Stromal cell of bone marrow (primary cell): ENCODE data around the gene KCNA3.
"Not testable (repeated sequence)": the region's sequence is repeated elsewhere in the genome, so short reads cannot be mapped to it uniquely, and the experiment has no call there.

ENCODE experiments used
- DNase-seq: peaks from one replicate; pipeline ENCODE4 v3.0.0-alpha.2; 2012; ENCODE audit warnings: low read depth

KCNA3 gene

DNA sequence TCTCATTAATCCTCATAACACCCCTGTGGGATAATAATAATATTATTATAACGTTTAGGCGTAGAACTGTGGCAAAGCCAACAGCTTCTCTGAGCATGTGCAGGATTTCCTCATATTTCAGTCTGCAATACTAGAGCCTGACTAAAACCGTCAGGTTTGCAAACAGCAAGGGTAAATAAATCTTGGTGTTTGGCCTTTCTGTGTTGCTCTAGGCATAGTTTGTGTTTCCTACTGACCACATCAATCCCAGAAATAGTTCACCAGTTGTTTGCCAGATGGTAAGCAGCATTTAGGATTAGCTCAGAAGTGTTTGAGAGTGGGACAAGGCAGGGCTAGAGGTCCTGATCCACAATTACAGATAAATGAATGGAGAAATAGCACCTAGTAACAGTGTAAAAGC lies 2.8 kb upstream of the KCNA3 start:
- no peak for DNase-seq

DNA sequence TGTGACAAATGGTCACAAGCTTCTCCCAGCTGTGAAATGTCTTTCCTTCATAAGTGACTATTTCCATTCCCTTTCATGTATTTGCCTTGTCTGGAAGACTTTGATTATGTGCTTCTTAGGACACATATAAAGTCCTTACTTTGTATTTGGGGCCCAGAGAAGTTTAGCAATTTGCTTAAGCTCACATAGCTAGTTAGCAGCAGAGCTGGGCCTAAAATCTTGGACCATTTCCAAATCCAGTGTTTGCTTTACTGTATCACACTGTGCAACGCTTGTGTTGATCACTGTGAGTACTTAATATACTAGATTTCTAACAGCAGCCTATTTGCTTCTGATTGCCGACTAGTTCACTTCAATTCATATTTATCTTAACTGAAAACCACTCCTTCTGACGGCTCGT lies 2.2 kb upstream of the KCNA3 start:
- DNase-seq: no peak

DNA sequence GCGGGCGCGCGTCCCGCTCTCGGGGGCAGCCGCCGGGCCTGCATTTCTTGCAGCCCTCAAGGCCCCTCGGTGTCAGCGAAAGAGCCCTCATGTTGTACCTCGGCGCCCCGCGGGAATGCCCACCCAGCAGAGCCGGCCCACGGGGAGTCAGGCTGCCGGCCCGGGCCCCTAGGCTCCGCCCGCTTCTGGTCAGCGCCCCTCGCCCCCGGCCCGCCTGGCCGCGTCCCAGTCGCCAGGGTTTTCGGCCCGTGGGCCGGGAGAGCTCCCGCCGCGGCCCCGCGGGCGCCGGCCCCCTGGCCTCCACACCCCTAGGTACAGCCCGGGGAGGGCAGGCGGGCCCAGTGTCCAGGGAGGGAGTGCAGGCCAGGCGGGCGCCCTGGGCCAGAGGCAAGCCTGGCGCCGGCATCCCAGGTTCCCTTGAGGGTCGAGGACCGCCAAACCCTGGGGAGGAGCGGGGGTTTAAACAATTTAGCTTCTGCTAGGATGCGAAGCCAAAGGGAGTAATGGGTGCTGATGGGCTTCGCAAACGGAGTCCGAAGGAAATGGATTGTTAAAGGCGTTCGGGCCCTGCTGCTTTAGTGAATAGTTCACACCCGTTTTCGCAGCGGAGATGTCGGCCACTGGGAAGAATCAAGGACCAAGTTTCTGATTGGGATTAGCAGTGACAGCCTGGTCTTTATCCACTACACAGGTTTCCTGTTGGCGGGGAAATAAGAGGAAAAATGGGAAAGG lies 486 bp upstream of the KCNA3 start:
- DNase-seq: no peak

DNA sequence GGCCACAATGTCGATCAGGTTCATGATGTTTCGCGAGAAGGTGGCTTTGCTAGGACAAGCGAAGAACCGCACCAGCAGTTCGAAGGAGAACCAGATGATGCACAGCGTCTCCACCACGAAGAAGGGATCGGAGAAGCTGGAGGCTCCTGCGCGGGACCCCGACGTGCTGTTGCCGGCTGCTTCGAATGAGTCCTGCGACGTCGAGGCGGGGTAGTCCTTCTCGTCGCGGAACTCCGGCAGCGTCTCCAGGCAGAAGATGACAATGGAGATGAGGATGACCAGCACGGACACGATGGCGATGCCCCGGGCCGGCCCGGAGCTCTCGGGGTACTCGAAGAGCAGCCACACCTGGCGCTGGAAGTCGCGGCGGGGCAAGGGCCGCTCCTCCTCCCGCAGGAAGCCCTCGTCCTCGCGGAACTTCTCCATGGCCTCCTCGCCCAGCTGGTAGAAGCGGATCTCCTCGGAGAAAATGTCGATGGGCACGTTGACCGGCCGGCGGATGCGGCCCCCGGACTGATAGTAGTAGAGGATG lies 869 bp downstream of the KCNA3 start:
- no peak for DNase-seq

DNA sequence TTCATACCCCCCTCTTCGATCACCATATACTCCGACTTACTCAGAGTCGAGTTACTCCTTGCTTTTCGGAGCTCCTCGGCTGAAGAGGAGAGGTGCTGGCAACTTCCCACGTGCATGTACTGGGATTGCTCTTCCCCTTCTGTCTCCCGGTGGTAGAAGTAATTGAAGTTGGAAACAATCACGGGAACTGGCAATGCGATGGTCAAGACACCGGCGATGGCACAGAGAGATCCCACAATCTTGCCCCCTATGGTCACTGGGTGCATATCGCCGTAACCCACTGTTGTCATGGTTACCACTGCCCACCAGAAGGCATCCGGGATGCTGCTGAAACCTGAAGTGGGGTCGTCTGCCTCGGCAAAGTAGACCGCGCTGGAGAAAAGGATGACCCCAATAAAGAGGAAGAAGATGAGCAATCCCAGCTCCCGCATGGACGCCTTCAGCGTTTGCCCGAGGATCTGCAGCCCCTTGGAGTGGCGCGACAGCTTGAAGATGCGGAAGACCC lies 1.5 kb downstream of the KCNA3 start:
- DNase-seq: no peak

DNA sequence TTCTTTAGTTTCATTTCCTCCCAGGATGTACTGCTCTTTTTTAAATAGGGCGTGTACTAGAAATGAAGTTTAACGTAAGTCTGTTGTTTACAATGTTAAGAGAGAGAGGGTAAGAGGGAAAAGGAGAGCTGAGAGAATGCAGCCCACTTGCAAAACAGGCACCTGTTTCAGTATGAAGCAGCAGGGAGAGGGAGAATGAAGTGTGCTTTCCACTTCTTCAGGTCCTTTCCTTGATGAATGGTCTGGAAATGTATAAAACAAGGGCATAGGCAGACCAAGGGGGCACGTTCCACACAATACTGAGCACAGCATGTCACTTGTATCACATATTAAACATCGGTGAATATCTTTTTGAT lies 2.0 kb downstream of the KCNA3 start:
- no peak for DNase-seq

DNA sequence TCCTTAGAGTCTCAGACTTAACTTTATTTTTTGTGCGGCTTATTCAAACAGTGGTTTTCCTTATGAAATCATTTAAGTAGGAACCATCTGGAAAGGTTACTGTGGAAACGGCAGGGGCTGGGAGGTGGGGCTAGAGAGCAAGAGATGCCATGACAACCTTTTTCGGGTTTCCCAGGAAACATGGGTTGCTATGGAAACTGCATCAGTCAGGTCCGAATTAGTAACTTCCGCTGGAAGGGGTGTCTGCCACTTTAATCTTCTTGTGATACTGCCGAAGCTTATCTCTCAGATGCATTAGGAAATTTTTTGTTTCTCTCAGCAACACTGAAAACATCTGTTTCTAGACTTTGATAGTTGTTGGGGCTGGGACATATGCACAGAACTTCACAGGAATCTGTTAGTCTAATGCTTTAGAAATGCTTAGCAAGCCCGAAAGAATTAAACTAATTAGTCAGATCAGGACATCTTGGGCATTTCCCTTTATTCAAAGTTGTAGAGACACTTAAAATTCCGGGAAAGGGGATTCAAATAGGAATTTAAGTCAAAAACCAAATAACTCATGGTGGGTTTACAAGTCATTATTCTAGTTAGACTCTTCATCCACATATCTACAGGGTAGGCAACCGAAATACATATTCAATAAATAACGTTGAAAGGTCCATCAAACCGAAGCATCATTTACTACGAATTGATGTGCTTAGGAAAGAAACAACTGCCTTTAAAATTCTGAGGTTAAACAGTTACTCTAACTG lies 2.6 kb downstream of the KCNA3 start:
- DNase-seq: no peak

DNA sequence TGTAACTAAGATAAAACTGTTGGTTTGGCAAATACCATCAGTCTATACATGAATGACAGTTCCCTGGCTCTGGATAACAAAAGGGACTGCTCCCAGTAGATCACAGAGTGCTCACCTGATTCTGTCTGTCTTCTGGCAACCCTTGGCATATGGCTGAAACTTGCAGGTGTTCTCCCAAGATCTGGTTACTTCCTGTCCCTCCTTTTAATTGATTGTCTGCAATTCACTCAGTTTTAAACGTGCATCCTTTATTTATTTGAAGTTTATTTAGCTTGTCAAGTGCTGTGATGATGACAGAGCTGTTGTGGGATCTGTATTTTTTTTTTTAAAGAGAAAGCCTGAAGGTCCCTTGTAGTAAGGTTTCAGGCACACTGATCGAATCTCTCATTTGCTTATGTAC lies 3.4 kb downstream of the KCNA3 start:
- DNase-seq: no peak

DNA sequence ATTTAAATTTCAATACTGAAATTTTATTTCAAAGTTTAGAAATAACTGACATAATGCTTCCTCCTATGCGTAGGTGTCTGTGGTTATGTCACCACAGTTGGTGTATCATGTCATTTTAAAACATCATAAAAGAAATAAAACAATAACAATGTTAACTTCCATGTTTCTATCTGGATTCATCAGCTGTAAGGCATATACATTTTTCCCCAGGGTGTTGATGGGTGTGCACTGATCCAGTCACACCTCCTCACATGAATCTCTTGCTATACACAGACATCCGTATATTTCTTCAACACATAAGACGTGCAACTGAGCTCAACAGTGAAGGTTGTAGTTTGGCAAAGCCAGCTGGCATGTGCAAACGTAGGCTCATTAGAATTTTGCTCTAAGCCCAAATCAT lies 6.2 kb downstream of the KCNA3 start:
- DNase-seq: no peak

DNA sequence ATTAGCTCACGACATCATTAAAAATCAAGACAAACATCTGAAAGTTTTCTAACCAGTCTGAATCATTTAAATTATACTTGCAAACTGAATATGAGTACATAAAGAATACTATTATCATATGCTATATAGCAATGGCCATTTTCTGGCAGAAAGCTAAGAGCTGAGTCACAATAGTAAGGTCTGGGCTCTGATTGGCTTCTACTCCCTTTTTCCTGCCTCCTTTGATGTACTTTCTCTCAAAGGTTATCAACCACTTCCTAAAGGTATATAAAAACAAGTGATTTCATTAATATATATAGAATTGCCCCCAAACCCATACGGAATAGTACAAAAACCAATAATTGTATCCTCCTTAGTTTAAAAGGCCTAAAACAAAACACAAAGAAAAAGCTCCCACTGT lies 7.0 kb downstream of the KCNA3 start:
- no peak for DNase-seq

DNA sequence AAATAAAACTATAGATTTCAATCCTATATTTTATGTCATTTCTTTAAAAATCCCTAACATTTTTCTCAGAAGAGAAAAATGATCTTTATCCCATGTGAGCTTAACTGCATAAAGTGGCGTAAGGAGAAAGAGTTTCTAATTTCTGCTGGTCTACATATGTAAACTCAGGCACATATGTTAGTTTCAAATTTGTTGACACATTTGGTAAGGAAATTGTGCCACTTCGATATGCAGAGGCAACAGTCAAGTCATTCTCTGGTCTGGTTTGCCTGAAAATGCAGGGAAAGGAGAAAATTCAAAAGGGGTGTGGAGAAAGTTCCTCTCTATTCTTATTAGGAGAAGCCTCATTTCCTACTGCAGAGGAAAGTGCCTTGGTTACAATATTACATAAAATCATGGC lies 11.5 kb downstream of the KCNA3 start:
- no peak for DNase-seq

DNA sequence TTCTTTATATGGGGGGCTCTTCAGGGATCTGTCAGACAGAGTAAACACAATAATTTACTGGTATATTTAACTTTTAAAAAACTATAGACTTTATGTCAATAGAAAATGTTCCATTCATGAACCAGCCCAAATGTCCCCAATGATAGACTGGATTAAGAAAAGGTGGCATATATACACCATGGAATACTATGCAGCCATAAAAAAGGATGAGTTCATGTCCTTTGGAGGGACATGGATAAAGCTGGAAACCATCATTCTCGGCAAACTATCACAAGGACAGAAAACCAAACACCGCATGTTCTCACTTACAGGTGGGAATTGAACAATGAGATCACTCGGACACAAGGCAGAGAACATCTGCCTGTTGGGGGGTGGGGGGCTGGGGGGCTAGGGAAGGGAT lies 15.2 kb downstream of the KCNA3 start:
- not testable (repeated sequence) for DNase-seq

DNA sequence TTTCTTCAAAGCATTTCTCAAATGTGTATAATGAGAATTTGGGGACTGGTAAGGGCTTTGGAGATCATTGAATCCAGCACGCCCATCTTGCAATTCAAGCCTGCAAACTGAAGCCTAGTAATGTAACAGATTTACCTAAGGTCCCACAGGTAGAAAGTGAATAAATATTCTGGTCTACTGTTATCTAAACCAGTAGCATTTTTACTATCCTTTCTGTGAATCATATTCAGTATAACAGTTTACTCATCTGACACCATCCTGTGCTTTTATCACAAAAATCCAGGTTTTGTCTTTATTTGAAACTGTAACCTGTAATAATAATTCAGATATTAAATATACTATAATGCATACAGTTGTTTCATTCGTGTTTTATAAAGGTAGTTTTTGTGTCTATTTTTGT lies 17.4 kb downstream of the KCNA3 start:
- DNase-seq: no peak

DNA sequence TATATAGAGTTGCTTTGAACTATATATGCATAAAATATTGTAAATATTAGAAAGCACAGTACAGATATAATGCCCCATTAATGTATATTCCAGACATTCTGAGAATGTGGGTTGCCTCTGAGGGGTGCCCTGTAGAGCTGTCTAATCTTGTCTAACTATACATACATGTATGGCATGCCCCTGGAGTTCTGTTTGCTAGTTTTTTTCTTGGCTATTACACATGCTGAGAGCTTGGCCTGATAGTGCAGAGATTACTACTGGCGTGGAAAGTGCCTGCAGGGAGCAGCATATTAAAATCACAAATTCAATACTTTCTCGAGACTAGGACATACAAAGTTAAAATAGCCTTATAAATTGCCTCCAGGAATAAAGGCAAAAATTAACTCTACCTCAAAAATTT lies 24.1 kb downstream of the KCNA3 start:
- no peak for DNase-seq

DNA sequence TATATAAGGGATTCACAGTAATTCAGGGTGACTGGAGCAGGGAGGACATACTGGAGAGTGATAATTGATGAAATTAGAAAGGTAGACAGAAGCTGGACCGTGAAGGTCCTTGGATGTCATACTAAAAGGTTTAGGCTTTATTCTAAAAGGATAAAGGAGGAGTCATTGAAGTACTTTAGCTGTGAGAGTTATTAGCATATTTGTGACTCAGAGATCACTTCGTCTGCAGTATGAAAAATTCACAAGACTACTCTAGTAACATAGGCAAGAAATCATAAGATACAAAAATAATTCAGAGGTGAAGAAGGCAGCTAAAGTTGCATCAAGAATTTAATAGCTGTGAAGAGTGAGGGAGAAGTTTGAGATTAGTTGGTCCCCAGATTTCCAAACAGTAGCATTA lies 26.3 kb downstream of the KCNA3 start:
- no peak for DNase-seq

DNA sequence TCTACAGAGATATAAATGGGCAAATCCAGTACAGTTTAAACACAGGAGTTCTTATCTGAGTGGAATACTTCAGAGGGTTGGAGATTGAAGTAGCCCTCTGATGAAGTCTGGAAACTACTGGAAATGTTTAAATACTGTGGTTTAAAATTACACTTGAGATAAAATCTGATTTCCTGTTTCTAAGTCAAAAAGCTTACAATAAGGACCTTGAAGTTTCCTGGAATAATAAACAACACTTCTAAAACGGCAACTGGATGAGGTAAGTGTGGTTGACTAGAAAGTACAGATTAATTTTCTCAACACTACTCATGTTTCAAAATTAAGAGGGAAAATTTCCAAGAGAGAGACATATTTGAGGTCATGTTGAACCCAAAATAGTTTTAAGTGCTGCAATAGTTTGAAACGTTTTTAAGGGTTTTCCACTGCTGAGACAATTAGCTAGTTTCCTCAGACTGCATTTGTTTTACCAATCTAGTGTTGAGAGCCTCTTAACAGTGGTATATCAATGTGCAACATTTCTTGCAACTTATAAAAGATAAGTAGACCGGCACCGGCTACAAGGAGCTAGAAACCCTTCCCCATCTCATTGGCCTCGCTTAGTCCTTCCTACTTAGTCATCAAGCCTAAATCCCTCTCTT lies 27.4 kb downstream of the KCNA3 start:
- DNase-seq: no peak

DNA sequence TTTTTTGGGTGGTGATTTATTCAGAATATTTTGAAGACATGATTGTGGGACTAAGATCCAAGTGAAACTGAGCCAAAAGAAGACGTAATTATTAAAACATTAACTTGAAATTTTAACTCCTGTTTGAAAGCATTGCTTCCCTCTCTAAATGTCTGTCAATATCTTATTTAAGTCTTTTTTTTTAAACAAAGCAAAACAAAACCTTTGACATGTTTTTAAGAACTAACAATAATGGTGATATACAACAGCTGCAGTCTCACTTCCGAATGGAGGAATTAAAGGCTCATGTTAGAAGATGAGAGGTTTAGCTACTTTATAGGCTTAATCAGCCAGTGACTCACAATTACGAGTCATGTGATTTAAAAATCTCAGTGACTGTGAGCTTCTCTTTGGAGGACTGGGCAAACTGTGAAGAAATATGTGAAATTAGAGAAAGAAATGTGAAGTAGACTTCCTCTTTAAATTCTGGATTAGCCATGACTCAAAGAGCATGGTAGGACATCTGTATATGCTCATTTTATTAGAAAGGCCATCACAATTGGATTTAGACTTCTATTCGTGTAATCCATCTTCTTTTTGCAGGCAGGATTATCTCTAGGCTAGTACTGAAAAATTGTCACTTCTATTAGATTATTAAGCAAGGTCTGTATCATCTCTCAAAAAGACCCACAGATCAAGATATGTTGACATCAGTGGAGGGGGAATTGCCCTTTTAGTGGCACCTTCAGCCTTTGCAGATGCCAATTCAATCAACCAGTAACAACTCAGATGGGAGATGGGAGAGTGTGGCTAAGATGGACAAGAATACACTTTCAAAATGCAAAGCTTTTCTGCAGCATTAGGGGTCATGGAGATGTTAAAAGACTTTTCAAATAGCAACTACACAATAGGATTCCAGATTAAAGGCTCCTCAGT lies 28.7 kb downstream of the KCNA3 start:
- DNase-seq: peak; percentile 38

DNA sequence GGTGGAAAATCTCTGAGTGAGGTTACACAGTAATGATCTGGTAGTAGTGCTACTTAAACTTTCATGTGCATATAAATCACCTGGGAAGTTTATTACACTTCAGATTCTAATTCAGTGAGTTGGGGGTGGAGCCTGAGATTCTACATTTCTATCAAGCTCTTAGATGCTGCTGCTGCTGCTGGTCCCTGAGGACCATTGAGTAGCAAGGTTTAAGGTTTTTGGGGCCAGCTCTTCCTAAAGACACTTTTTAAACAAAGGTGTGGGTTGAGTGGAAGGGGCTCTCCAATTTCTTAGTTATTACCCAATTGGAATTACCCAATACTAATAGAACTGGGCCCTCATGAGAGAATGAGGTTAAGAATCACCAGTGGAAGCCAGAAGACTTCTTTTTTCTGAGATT lies 29.5 kb downstream of the KCNA3 start:
- DNase-seq: no peak

DNA sequence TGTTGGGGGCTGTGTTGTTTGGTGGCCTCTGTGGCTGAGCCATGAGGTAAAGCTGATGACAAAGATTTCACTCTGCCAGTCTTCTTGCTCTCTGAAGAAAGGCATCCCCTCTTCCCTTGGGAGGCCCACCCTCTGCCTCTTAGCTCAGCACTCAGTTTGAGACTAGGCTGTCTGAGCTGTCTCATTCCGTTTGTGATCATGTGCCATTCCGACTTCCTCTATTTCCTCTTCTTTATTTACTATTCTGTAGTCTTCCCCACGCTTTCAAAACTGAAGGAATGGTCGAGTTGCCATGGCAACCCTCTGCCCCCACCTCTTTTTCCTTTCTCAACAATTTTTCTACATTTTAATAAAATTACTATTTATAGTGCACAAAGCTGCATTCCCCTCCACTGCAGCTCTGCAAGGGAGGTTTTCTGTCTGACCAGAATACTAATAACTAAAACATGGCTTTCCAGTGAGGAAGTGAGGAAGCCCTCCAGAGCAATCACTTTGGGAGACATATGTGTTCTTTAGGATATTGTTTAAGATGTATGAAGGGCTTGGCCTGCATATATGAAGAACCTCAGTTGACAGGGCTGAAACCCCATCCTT lies 30.8 kb downstream of the KCNA3 start:
- DNase-seq: no peak

DNA sequence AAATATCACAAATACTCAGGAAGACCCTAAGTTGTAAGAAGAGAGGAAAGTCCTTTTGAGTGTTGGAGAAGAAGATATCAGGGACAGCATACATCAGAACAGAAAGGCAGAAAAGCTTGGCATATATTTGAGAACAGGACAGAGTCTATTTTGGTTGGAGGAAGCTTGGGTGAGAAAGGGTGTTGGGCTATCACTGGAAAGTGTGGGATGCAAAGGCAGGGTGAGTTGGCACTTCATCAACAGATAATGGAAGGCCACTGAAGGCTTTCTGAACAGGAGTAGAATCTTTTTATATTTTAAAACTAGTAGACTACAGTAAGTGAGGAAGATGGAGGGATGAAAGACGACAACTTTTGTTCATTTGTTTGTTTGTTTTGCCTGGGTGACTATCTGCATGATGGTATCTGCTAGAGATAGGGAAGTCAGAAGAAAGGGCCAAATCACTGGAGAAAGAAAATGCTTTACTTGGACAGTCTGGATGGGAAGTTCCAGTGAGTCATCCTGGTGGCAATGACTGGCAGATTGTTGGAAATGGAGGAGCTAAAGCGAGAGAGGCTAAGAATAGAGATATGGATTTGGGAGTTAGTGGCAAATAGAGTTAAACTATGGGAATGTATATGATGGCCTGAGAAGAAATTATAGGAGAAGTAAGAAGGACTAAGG lies 34.9 kb downstream of the KCNA3 start:
- no peak for DNase-seq

DNA sequence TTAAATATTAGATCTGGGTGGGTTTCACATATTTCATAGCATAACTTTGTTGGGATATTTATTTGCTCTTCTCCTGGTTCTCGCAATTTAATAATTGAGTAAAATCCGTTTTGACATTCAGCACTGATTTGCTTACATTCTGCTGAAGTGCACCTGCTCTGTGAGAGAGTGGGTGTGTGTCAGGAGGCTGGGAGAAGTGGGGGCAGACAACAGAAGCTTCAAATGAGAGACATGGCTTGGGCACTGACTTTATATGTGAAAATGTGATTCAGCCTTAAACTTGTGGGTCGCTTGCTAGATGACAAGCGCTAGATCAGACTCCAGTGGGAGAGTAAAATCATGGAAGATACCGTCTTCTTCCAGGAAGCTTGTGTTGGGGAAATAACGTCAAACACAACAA lies 36.2 kb downstream of the KCNA3 start:
- no peak for DNase-seq
